Thyroid gland (tissue), 4 donors: ENCODE data around the gene MINDY4. TPM values are rescaled to one million over a fixed set of nuclear protein-coding genes. Genes with fewer than 3 reads are reported as not detected.

Experiments
- DNase-seq, 2 donors: peaks; one replicate each; pipeline ENCODE4 v3.0.0-alpha.2; 2019
- H3K27ac ChIP-seq, 3 donors: fragments of 200-600 bp; sonication (generic); 1 replicate in 2 of 3; 2 replicates in 1 of 3; pipeline ENCODE4 v1.5.1; 2016 to 2019; ENCODE audit warnings: mild to moderate bottlenecking in 1 of 3, moderate library complexity in 1 of 3
- H3K27me3 ChIP-seq: fragments of 200-600 bp; sonication (generic); one replicate; pipeline ENCODE4 v1.5.1; 2019
- H3K36me3 ChIP-seq, 2 donors: fragments of 200-600 bp; sonication (generic); one replicate each; pipeline ENCODE4 v1.5.1; 2016 to 2019
- H3K4me1 ChIP-seq, 2 donors: fragments of 200-600 bp; sonication (generic); one replicate each; pipeline ENCODE4 v1.5.1; 2017 to 2019
- H3K4me3 ChIP-seq, 3 donors: fragments of 200-600 bp; sonication (generic); replicated peaks in 1 of 3; 1 replicate in 2 of 3; 2 replicates in 1 of 3; pipeline ENCODE4 v1.5.1; 2016; ENCODE audit warnings: mild to moderate bottlenecking in 1 of 3
- H3K9me3 ChIP-seq: fragments of 200-600 bp; sonication (generic); one replicate; pipeline ENCODE4 v1.5.1; 2017
- CTCF ChIP-seq, 6 experiments: fragments of 200-600 bp in 3 of 6; fragments of 450-650 bp in 3 of 6; sonication (generic) in 3 of 6; IDR thresholded peaks; one replicate each; pipeline ENCODE4 v1.5.1; 2016 to 2019; ENCODE audit warnings: antibody characterized with exemption in 6 of 6, mild to moderate bottlenecking in 2 of 6, inconsistent platforms in 1 of 6, moderate library complexity in 1 of 6
- POLR2A ChIP-seq, 2 donors: fragments of 450-650 bp; IDR thresholded peaks; one replicate each; pipeline ENCODE4 v1.6.1; 2017; ENCODE audit warnings: antibody characterized with exemption in 2 of 2, mild to moderate bottlenecking in 2 of 2, moderate library complexity in 1 of 2
- WGBS, 2 donors: methylation state at CpG; one replicate each; pipeline ENCODE4 v1.1.5; 2017; 5-methylcytosine and 5-hydroxymethylcytosine counted together
- intact Hi-C: fragments of 100-400 bp; cut with DNase I; formaldehyde crosslinking; loops from one replicate; pipeline ENCODE4 v1.15.1; 2023
- total RNA-seq, 4 donors: library from RNA; depleted of rRNA; stranded (reverse); fragments of >200 nt; gene quantifications; one replicate each; pipeline ENCODE4 v1.2.3, GENCODE V29; 2016

MINDY4 gene
- total RNA-seq, 4 donors from 2014 or later = 17.9 to 33.2 (median 29.7) TPM

- intact Hi-C loops = no loop called here
- H3K9me3 ChIP-seq = no peaks in the 10 kb centered on the region
- H3K4me1 ChIP-seq = peaks cover 9 to 31% of the 10 kb centered on the region in 2 donors
- H3K27ac ChIP-seq = no peak overlapping the region
- H3K27me3 ChIP-seq = no peaks in the 10 kb centered on the region
- no peak overlapping the region for H3K4me3 ChIP-seq
- DNase-seq = no peak
- no peaks in the 10 kb centered on the region for H3K36me3 ChIP-seq
- 100% methylated on average over 7 of the region's 8 CpGs; no CpG with 5 or more reads in 1 of the 2 donors for WGBS, 2 donors
- TF ChIP-seq CTCF (IDR thresholded peaks at IDR 0.05) (no peak), POLR2A (IDR thresholded peaks at IDR 0.05) (no peak)
These were observed 131.9 kb downstream of the MINDY4 start for GRCh38 chr7:30903146-30903545.

- Histone ChIP-seq H3K4me1 (peaks cover 9 to 31% of the 10 kb centered on the region in 2 donors), H3K4me3 (no peak overlapping the region), H3K9me3 (no peaks in the 10 kb centered on the region), H3K27ac (no peak overlapping the region), H3K27me3 (no peaks in the 10 kb centered on the region), H3K36me3 (no peaks in the 10 kb centered on the region)
- WGBS, 2 donors = 89 to 94% methylated on average over 8 to 9 of the region's 9 CpGs
- DNase-seq = no peak
- intact Hi-C loops = no loop called here
- no peak for TF ChIP-seq POLR2A (IDR thresholded peaks at IDR 0.05)
- no peak for TF ChIP-seq CTCF (IDR thresholded peaks at IDR 0.05)
These were observed 133.3 kb downstream of the MINDY4 start for GRCh38 chr7:30904561-30904960.

- Histone ChIP-seq H3K36me3 (no peaks in the 10 kb centered on the region), H3K4me3 (no peak overlapping the region), H3K27ac (no peak overlapping the region), H3K4me1 (peaks cover 9 to 37% of the 10 kb centered on the region in 2 donors), H3K27me3 (no peaks in the 10 kb centered on the region), H3K9me3 (no peaks in the 10 kb centered on the region)
- WGBS, 2 donors = 79 to 85% methylated on average over 11 to 15 of the region's 15 CpGs
- intact Hi-C loops = no loop called here
- TF ChIP-seq CTCF (IDR thresholded peaks at IDR 0.05) = no peak
- DNase-seq = no peak
These were observed 134.1 kb downstream of the MINDY4 start for GRCh38 chr7:30905078-30906012.

- Histone ChIP-seq H3K36me3 (no peaks in the 10 kb centered on the region), H3K27ac (no peak overlapping the region), H3K4me3 (no peak overlapping the region), H3K9me3 (no peaks in the 10 kb centered on the region), H3K4me1 (peaks cover 9 to 44% of the 10 kb centered on the region in 2 donors), H3K27me3 (no peaks in the 10 kb centered on the region)
- peak in 1 of 2 donors; percentile 19 for DNase-seq
- WGBS, 2 donors = 40 to 63% methylated on average over 1 to 7 of the region's 7 CpGs
- TF ChIP-seq CTCF (IDR thresholded peaks at IDR 0.05) = no peak
- no peak for TF ChIP-seq POLR2A (IDR thresholded peaks at IDR 0.05)
- intact Hi-C loops = no loop called here
These were observed 134.8 kb downstream of the MINDY4 start for GRCh38 chr7:30906014-30906413.
